GM23338 (cell line): ENCODE results near the gene SRSF2. TPM values are rescaled to one million over a fixed set of nuclear protein-coding genes. Genes with fewer than 3 reads are reported as not detected.

Source experiments
- ATAC-seq: fragments of 200-7000 bp; cut with Tn5 transposase; 3 replicates; pipeline ENCODE4 v1.9.1; 2020
- DNase-seq: peaks from one replicate; pipeline ENCODE4 v3.0.0-alpha.2; 2015; ENCODE audit warnings: low spot score
- H2AFZ ChIP-seq: fragments of 200-600 bp; sonication (generic); 2 replicates; pipeline ENCODE4 v1.8.0; 2016; ENCODE audit warnings: antibody characterized with exemption, mild to moderate bottlenecking, moderate library complexity
- H3F3A ChIP-seq: fragments of 200-600 bp; sonication (generic); replicated peaks from 2 replicates; pipeline ENCODE4 v1.8.0; 2017; ENCODE audit warnings: antibody characterized with exemption, mixed run types, low read depth
- H3K27ac ChIP-seq: fragments of 200-600 bp; sonication (generic); 2 replicates; pipeline ENCODE4 v1.6.1; 2016; ENCODE audit warnings: low read depth
- H3K27me3 ChIP-seq: fragments of 200-600 bp; sonication (generic); 2 replicates; pipeline ENCODE4 v1.8.0; 2016; ENCODE audit warnings: mild to moderate bottlenecking, mixed run types, moderate library complexity; ENCODE audit not compliant: insufficient read depth
- H3K36me3 ChIP-seq: fragments of 200-600 bp; sonication (generic); 2 replicates; pipeline ENCODE4 v1.8.0; 2016; ENCODE audit warnings: mild to moderate bottlenecking; ENCODE audit not compliant: insufficient read depth
- H3K4me1 ChIP-seq: fragments of 200-600 bp; sonication (generic); 2 replicates; pipeline ENCODE4 v1.8.0; 2016; ENCODE audit warnings: mild to moderate bottlenecking, moderate library complexity; ENCODE audit not compliant: insufficient read depth
- H3K4me2 ChIP-seq: fragments of 200-600 bp; sonication (generic); 2 replicates; pipeline ENCODE4 v1.7.1; 2017; ENCODE audit warnings: mixed run types
- H3K4me3 ChIP-seq: fragments of 200-600 bp; sonication (generic); 2 replicates; pipeline ENCODE4 v1.6.1; 2016; ENCODE audit warnings: mixed run types
- H3K79me2 ChIP-seq: fragments of 200-600 bp; sonication (generic); replicated peaks from 2 replicates; pipeline ENCODE4 v1.8.0; 2017; ENCODE audit warnings: mild to moderate bottlenecking; ENCODE audit not compliant: insufficient read depth
- H3K9me2 ChIP-seq: fragments of 200-600 bp; sonication (generic); 2 replicates; pipeline ENCODE4 v1.8.0; 2017; ENCODE audit not compliant: insufficient read depth
- H4K20me1 ChIP-seq: fragments of 200-600 bp; sonication (generic); replicated peaks from 2 replicates; pipeline ENCODE4 v1.8.0; 2017; ENCODE audit warnings: mild to moderate bottlenecking; ENCODE audit not compliant: insufficient read depth
- H3K27ac Mint-ChIP-seq: 2 replicates; pipeline ENCODE4 v1.8.0; 2020; ENCODE audit warnings: inconsistent platforms, mild to moderate bottlenecking, moderate library complexity, mixed read lengths
- H3K27me3 Mint-ChIP-seq: 3 replicates; pipeline ENCODE4 v1.8.0; 2022; ENCODE audit warnings: low read depth, mild to moderate bottlenecking, moderate library complexity, mixed read lengths, inconsistent platforms; ENCODE audit not compliant: insufficient read depth, poor library complexity
- H3K36me3 Mint-ChIP-seq: 3 replicates; pipeline ENCODE4 v1.8.0; 2021; ENCODE audit warnings: low read depth, mild to moderate bottlenecking, inconsistent platforms, moderate library complexity, mixed read lengths
- H3K4me1 Mint-ChIP-seq: 3 replicates; pipeline ENCODE4 v1.8.0; 2020; ENCODE audit warnings: mild to moderate bottlenecking, inconsistent platforms, mixed read lengths
- H3K4me3 Mint-ChIP-seq: 3 replicates; pipeline ENCODE4 v1.8.0; 2021; ENCODE audit warnings: moderate library complexity, mild to moderate bottlenecking, inconsistent platforms, mixed read lengths
- H3K9me3 Mint-ChIP-seq: 3 replicates; pipeline ENCODE4 v1.8.0; 2020; ENCODE audit warnings: moderate library complexity, mild to moderate bottlenecking, inconsistent platforms, mixed read lengths
- CREB1 ChIP-seq: fragments of 250-450 bp; sonication (Bioruptor Pico); IDR thresholded peaks from 2 replicates; pipeline ENCODE4 v1.5.0; 2020; ENCODE audit warnings: low read depth, mild to moderate bottlenecking, moderate library complexity
- EZH2 ChIP-seq: fragments of 200-600 bp; sonication (generic); IDR thresholded peaks from one replicate; pipeline ENCODE4 v1.8.0; 2017; ENCODE audit warnings: antibody characterized with exemption, mild to moderate bottlenecking, low read depth; ENCODE audit not compliant: unreplicated experiment
- EZH2phosphoT487 ChIP-seq: fragments of 200-600 bp; sonication (generic); IDR thresholded peaks from one replicate; pipeline ENCODE4 v1.8.1; 2018; ENCODE audit warnings: antibody characterized with exemption; ENCODE audit not compliant: unreplicated experiment
- NANOG ChIP-seq: IDR thresholded peaks from 2 replicates; pipeline ENCODE4 v1.6.1; 2016; ENCODE audit warnings: antibody characterized with exemption, borderline replicate concordance
- POLR2AphosphoS5 ChIP-seq: IDR thresholded peaks from 2 replicates; pipeline ENCODE4 v1.6.1; 2016; ENCODE audit warnings: antibody characterized with exemption, low read depth
- STAT1 ChIP-seq: IDR thresholded peaks from one replicate; pipeline ENCODE4 v1.6.1; 2016; ENCODE audit warnings: antibody characterized with exemption; ENCODE audit not compliant: unreplicated experiment
- ZNF114 ChIP-seq: fragments of 250-450 bp; sonication (Bioruptor Pico); IDR thresholded peaks from 2 replicates; pipeline ENCODE4 v1.5.0; 2020; ENCODE audit warnings: mild to moderate bottlenecking, moderate library complexity
- ZNF331 ChIP-seq: fragments of 250-450 bp; sonication (Bioruptor Pico); IDR thresholded peaks from 2 replicates; pipeline ENCODE4 v1.5.0; 2020; ENCODE audit warnings: low read depth, mild to moderate bottlenecking, moderate library complexity
- polyA plus RNA-seq: library from polyadenylated mRNA; unstranded; fragments of >200 nt; fragmentation: Nextera tagmentation; extraction: Ambion mirVana; gene quantifications from 2 replicates; pipeline ENCODE4 v1.2.1, GENCODE V29; 2016
- total RNA-seq: library from RNA; depleted of rRNA; stranded (reverse); fragments of >200 nt; shearing (Covaris generic); gene quantifications from 2 replicates; pipeline ENCODE4 v1.2.3, GENCODE V29; 2014
- TF ChIP-seq, protein P1 (sequence below), 2 experiments: fragments of 200-600 bp in 1 of 2; sonication (generic) in 1 of 2; conservative IDR thresholded peaks; 2 replicates each; pipeline versions ENCODE4 v1.5.1 to v1.6.1; 2016 to 2017; ENCODE audit warnings: antibody characterized with exemption in 2 of 2, low read depth in 2 of 2, mild to moderate bottlenecking in 2 of 2, moderate library complexity in 1 of 2
- TF ChIP-seq, protein P2 (sequence below): fragments of 250-450 bp; sonication (Bioruptor Pico); IDR thresholded peaks from 2 replicates; pipeline ENCODE4 v1.5.0; 2020; ENCODE audit warnings: mild to moderate bottlenecking, moderate library complexity
- TF ChIP-seq, protein P3 (sequence below): IDR thresholded peaks from one replicate; pipeline ENCODE4 v1.6.1; 2018; ENCODE audit warnings: antibody characterized with exemption; ENCODE audit not compliant: unreplicated experiment
- TF ChIP-seq, protein P4 (sequence below): IDR thresholded peaks from 2 replicates; pipeline ENCODE4 v1.6.1; 2016; ENCODE audit warnings: antibody characterized with exemption

Gene SRSF2
- total and polyA plus RNA-seq, 2 experiments from 2014 or later, result 317 to 547 TPM

DNA sequence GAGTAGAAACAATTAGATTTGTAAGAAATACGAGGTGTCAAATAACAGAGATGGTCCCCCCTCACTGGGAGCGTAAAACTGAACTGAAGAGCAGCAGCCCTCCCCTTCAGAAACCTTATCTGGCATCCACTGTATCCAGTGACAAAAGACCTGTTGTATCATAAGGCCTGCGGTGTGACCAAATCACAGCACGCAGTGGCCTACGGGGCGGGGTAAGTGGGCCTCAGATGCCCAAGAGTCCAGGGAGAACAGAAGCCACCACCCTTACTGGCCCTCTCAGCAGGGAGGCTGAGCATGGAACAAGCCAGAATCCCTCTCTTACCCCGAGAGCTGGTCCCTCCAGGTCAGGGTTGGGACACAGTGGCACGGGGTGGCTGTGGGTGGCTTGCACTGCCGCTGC is 16.2 kb downstream of the SRSF2 start:
- Mint-ChIP-seq H3K9me3 (no peaks in the 10 kb centered on the region), H3K36me3 (peaks cover 80% of the 10 kb centered on the region), H3K4me1 (peaks cover 5% of the 10 kb centered on the region; the same call in 2 of the 3 replicates), H3K27ac (no peak overlapping the region), H3K4me3 (no peak overlapping the region; the same call in 2 of the 3 replicates), H3K27me3 (peaks cover 3% of the 10 kb centered on the region)
- Histone ChIP-seq H3K27me3 (no peaks in the 10 kb centered on the region), H3K9me2 (no peaks in the 10 kb centered on the region), H3F3A (0 out of 2 replicates have a peak, but pooled peaks cover under 1% of the 10 kb centered on the region), H3K36me3 (peaks cover 43% of the 10 kb centered on the region), H3K4me1 (peaks cover 6% of the 10 kb centered on the region; the same call in 1 of the 2 replicates), H4K20me1 (peaks cover 11% of the 10 kb centered on the region; the same call in 1 of the 2 replicates), H3K79me2 (peaks cover 23% of the 10 kb centered on the region), H3K4me3 (no peak overlapping the region), H3K4me2 (no peak overlapping the region), H2AFZ (no peak overlapping the region), H3K27ac (no peak overlapping the region)
- DNase-seq (no peak), ATAC-seq (no peak)
- TF ChIP-seq, protein P1, sequence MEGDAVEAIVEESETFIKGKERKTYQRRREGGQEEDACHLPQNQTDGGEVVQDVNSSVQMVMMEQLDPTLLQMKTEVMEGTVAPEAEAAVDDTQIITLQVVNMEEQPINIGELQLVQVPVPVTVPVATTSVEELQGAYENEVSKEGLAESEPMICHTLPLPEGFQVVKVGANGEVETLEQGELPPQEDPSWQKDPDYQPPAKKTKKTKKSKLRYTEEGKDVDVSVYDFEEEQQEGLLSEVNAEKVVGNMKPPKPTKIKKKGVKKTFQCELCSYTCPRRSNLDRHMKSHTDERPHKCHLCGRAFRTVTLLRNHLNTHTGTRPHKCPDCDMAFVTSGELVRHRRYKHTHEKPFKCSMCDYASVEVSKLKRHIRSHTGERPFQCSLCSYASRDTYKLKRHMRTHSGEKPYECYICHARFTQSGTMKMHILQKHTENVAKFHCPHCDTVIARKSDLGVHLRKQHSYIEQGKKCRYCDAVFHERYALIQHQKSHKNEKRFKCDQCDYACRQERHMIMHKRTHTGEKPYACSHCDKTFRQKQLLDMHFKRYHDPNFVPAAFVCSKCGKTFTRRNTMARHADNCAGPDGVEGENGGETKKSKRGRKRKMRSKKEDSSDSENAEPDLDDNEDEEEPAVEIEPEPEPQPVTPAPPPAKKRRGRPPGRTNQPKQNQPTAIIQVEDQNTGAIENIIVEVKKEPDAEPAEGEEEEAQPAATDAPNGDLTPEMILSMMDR (conservative IDR thresholded peaks at IDR 0.05; ENCODE audit: low read depth in 2 of 2), result no peak
- TF ChIP-seq CREB1, result no peak
- TF ChIP-seq, protein P2, sequence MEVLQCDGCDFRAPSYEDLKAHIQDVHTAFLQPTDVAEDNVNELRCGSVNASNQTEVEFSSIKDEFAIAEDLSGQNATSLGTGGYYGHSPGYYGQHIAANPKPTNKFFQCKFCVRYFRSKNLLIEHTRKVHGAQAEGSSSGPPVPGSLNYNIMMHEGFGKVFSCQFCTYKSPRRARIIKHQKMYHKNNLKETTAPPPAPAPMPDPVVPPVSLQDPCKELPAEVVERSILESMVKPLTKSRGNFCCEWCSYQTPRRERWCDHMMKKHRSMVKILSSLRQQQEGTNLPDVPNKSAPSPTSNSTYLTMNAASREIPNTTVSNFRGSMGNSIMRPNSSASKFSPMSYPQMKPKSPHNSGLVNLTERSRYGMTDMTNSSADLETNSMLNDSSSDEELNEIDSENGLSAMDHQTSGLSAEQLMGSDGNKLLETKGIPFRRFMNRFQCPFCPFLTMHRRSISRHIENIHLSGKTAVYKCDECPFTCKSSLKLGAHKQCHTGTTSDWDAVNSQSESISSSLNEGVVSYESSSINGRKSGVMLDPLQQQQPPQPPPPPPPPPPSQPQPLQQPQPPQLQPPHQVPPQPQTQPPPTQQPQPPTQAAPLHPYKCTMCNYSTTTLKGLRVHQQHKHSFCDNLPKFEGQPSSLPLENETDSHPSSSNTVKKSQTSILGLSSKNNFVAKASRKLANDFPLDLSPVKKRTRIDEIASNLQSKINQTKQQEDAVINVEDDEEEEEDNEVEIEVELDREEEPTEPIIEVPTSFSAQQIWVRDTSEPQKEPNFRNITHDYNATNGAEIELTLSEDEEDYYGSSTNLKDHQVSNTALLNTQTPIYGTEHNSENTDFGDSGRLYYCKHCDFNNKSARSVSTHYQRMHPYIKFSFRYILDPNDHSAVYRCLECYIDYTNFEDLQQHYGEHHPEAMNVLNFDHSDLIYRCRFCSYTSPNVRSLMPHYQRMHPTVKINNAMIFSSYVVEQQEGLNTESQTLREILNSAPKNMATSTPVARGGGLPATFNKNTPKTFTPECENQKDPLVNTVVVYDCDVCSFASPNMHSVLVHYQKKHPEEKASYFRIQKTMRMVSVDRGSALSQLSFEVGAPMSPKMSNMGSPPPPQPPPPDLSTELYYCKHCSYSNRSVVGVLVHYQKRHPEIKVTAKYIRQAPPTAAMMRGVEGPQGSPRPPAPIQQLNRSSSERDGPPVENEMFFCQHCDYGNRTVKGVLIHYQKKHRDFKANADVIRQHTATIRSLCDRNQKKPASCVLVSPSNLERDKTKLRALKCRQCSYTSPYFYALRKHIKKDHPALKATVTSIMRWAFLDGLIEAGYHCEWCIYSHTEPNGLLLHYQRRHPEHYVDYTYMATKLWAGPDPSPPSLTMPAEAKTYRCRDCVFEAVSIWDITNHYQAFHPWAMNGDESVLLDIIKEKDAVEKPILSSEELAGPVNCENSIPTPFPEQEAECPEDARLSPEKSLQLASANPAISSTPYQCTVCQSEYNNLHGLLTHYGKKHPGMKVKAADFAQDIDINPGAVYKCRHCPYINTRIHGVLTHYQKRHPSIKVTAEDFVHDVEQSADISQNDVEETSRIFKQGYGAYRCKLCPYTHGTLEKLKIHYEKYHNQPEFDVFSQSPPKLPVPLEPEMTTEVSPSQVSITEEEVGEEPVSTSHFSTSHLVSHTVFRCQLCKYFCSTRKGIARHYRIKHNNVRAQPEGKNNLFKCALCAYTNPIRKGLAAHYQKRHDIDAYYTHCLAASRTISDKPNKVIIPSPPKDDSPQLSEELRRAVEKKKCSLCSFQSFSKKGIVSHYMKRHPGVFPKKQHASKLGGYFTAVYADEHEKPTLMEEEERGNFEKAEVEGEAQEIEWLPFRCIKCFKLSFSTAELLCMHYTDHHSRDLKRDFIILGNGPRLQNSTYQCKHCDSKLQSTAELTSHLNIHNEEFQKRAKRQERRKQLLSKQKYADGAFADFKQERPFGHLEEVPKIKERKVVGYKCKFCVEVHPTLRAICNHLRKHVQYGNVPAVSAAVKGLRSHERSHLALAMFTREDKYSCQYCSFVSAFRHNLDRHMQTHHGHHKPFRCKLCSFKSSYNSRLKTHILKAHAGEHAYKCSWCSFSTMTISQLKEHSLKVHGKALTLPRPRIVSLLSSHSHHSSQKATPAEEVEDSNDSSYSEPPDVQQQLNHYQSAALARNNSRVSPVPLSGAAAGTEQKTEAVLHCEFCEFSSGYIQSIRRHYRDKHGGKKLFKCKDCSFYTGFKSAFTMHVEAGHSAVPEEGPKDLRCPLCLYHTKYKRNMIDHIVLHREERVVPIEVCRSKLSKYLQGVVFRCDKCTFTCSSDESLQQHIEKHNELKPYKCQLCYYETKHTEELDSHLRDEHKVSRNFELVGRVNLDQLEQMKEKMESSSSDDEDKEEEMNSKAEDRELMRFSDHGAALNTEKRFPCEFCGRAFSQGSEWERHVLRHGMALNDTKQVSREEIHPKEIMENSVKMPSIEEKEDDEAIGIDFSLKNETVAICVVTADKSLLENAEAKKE (CRISPR knock-in tag), result no peak
- TF ChIP-seq ZNF114 (CRISPR knock-in tag), result no peak
- no peak for TF ChIP-seq POLR2AphosphoS5
- no peak for TF ChIP-seq EZH2phosphoT487
- TF ChIP-seq, protein P3, sequence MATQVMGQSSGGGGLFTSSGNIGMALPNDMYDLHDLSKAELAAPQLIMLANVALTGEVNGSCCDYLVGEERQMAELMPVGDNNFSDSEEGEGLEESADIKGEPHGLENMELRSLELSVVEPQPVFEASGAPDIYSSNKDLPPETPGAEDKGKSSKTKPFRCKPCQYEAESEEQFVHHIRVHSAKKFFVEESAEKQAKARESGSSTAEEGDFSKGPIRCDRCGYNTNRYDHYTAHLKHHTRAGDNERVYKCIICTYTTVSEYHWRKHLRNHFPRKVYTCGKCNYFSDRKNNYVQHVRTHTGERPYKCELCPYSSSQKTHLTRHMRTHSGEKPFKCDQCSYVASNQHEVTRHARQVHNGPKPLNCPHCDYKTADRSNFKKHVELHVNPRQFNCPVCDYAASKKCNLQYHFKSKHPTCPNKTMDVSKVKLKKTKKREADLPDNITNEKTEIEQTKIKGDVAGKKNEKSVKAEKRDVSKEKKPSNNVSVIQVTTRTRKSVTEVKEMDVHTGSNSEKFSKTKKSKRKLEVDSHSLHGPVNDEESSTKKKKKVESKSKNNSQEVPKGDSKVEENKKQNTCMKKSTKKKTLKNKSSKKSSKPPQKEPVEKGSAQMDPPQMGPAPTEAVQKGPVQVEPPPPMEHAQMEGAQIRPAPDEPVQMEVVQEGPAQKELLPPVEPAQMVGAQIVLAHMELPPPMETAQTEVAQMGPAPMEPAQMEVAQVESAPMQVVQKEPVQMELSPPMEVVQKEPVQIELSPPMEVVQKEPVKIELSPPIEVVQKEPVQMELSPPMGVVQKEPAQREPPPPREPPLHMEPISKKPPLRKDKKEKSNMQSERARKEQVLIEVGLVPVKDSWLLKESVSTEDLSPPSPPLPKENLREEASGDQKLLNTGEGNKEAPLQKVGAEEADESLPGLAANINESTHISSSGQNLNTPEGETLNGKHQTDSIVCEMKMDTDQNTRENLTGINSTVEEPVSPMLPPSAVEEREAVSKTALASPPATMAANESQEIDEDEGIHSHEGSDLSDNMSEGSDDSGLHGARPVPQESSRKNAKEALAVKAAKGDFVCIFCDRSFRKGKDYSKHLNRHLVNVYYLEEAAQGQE, result no peak
- no peak for TF ChIP-seq EZH2
- TF ChIP-seq NANOG, result no peak
- no peak for TF ChIP-seq ZNF331
- TF ChIP-seq, protein P4, sequence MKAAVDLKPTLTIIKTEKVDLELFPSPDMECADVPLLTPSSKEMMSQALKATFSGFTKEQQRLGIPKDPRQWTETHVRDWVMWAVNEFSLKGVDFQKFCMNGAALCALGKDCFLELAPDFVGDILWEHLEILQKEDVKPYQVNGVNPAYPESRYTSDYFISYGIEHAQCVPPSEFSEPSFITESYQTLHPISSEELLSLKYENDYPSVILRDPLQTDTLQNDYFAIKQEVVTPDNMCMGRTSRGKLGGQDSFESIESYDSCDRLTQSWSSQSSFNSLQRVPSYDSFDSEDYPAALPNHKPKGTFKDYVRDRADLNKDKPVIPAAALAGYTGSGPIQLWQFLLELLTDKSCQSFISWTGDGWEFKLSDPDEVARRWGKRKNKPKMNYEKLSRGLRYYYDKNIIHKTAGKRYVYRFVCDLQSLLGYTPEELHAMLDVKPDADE, result no peak
- TF ChIP-seq STAT1, result no peak
